Measurements from ENCODE around the gene BCAS4. TPM values are rescaled to one million over a fixed set of nuclear protein-coding genes. Genes with fewer than 3 reads are reported as not detected.

BCAS4 gene
- total and polyA plus RNA-seq, 2 experiments from 2014 or later, result 22.2 to 24.8 TPM

- peaks cover 14% of the 10 kb centered on the region for H3K27me3 Mint-ChIP-seq (ENCODE audit: insufficient read depth, low read depth, poor library complexity)
- Histone ChIP-seq H3K36me3 (ENCODE audit: insufficient read depth) (no peaks in the 10 kb centered on the region), H4K20me1 (replicated peaks; ENCODE audit: insufficient read depth) (no peaks in the 10 kb centered on the region), H3K4me1 (ENCODE audit: insufficient read depth) (peaks cover 14% of the 10 kb centered on the region), H3K27me3 (ENCODE audit: insufficient read depth) (no peaks in the 10 kb centered on the region), H3K79me2 (replicated peaks; ENCODE audit: insufficient read depth) (no peaks in the 10 kb centered on the region), H3K27ac (ENCODE audit: low read depth) (0 out of 2 replicates have a peak overlapping the region, but pooled peaks have one; percentile 1), H3K4me3 (no peak overlapping the region), H3K4me2 (no peak overlapping the region), H3F3A (replicated peaks; ENCODE audit: low read depth) (0 out of 2 replicates have a peak, but pooled peaks cover 3% of the 10 kb centered on the region), H2AFZ (no peak overlapping the region), H3K9me2 (ENCODE audit: insufficient read depth) (no peaks in the 10 kb centered on the region)
- H3K4me3 Mint-ChIP-seq, result no peak overlapping the region
- TF ChIP-seq CREB1 (CRISPR knock-in tag; IDR thresholded peaks at IDR 0.05; ENCODE audit: low read depth) (no peak), ZNF114 (CRISPR knock-in tag; IDR thresholded peaks at IDR 0.05) (no peak), STAT1 (IDR thresholded peaks at IDR 0.05; ENCODE audit: unreplicated experiment) (no peak), EZH2phosphoT487 (IDR thresholded peaks at IDR 0.05; ENCODE audit: unreplicated experiment) (no peak), JUNB (IDR thresholded peaks at IDR 0.05; ENCODE audit: unreplicated experiment) (no peak), ETS1 (IDR thresholded peaks at IDR 0.05) (no peak), NANOG (IDR thresholded peaks at IDR 0.05; ENCODE audit: borderline replicate concordance) (no peak), CTCF (conservative IDR thresholded peaks at IDR 0.05; ENCODE audit: low read depth in 2 of 2) (no peak)
- ATAC-seq (no peak), DNase-seq (ENCODE audit: low spot score) (no peak)
- no peak overlapping the region for H3K27ac Mint-ChIP-seq
- no peaks in the 10 kb centered on the region for H3K36me3 Mint-ChIP-seq (ENCODE audit: low read depth)
- peaks cover 19% of the 10 kb centered on the region for H3K4me1 Mint-ChIP-seq
- H3K9me3 Mint-ChIP-seq, result no peaks in the 10 kb centered on the region
These were observed 32.8 kb upstream of the BCAS4 start for GRCh38 chr20:50762045-50762422.

- DNase-seq (ENCODE audit: low spot score) (no peak), ATAC-seq (no peak)
- Mint-ChIP-seq H3K27ac (peak overlapping the region; percentile 35; the same call in 1 of the 2 replicates), H3K4me1 (peaks cover 25% of the 10 kb centered on the region), H3K36me3 (ENCODE audit: low read depth) (no peaks in the 10 kb centered on the region), H3K4me3 (no peak overlapping the region), H3K9me3 (no peaks in the 10 kb centered on the region), H3K27me3 (ENCODE audit: insufficient read depth, low read depth, poor library complexity) (peaks cover 13% of the 10 kb centered on the region)
- Histone ChIP-seq H3K9me2 (ENCODE audit: insufficient read depth) (no peaks in the 10 kb centered on the region), H3K4me2 (no peak overlapping the region), H3K4me3 (no peak overlapping the region), H3K36me3 (ENCODE audit: insufficient read depth) (no peaks in the 10 kb centered on the region), H3K4me1 (ENCODE audit: insufficient read depth) (peaks cover 19% of the 10 kb centered on the region), H2AFZ (no peak overlapping the region), H3K27me3 (ENCODE audit: insufficient read depth) (no peaks in the 10 kb centered on the region), H3K27ac (ENCODE audit: low read depth) (no peak overlapping the region), H4K20me1 (replicated peaks; ENCODE audit: insufficient read depth) (no peaks in the 10 kb centered on the region), H3F3A (replicated peaks; ENCODE audit: low read depth) (0 out of 2 replicates have a peak, but pooled peaks cover 3% of the 10 kb centered on the region), H3K79me2 (replicated peaks; ENCODE audit: insufficient read depth) (no peaks in the 10 kb centered on the region)
- TF ChIP-seq POLR2AphosphoS5 (IDR thresholded peaks at IDR 0.05; ENCODE audit: low read depth) (no peak), ZNF462 (CRISPR knock-in tag; IDR thresholded peaks at IDR 0.05) (no peak)
These were observed 32.2 kb upstream of the BCAS4 start for GRCh38 chr20:50762435-50763220.

All from GM23338 (cell line).